PC-3 (cell line): ENCODE results near the gene PLBD1.

ENCODE experiments used
- CTCF ChIP-seq: fragments of 300-600 bp; sonication (generic); conservative IDR thresholded peaks from 2 replicates; pipeline ENCODE4 v1.5.1; 2017; ENCODE audit warnings: antibody characterized with exemption, low read depth, mild to moderate bottlenecking, low read length
- EZH2 ChIP-seq: fragments of 300-600 bp; sonication (generic); IDR thresholded peaks from one replicate; pipeline ENCODE4 v1.6.1; 2017; ENCODE audit warnings: antibody characterized with exemption, mild to moderate bottlenecking, low read length; ENCODE audit not compliant: unreplicated experiment

- TF ChIP-seq CTCF (no peak), EZH2 (no peak)
Observed at GRCh38 chr12:14571779-14572178, 4.1 kb upstream of the PLBD1 start.
